Esophagus (tissue), 2 donors: Measurements from ENCODE around the gene KIF1A. TPM values are rescaled to one million over a fixed set of nuclear protein-coding genes. Genes with fewer than 3 reads are reported as not detected.
"Not testable (repeated sequence)": the region's sequence is repeated elsewhere in the genome, so short reads cannot be mapped to it uniquely, and the experiment has no call there.

Source experiments
- H3K27ac ChIP-seq, 2 donors: one replicate each; pipeline ENCODE4 v1.5.1; 2013; ENCODE audit warnings: low read depth in 2 of 2, mild to moderate bottlenecking in 2 of 2, inconsistent platforms in 1 of 2, low read length in 1 of 2, moderate library complexity in 1 of 2
- H3K27me3 ChIP-seq, 2 donors: one replicate each; pipeline ENCODE4 v1.6.1; 2013; ENCODE audit warnings: low read length in 2 of 2, control low read depth in 1 of 2, mild to moderate bottlenecking in 1 of 2; ENCODE audit not compliant: insufficient read depth in 2 of 2, control insufficient read depth in 1 of 2
- H3K36me3 ChIP-seq, 2 donors: one replicate each; pipeline ENCODE4 v1.6.1; 2013; ENCODE audit warnings: low read length in 1 of 2; ENCODE audit not compliant: control insufficient read depth in 2 of 2, insufficient read depth in 2 of 2
- H3K4me1 ChIP-seq, 2 donors: one replicate each; pipeline ENCODE4 v1.6.1; 2013; ENCODE audit warnings: low read length in 1 of 2; ENCODE audit not compliant: control insufficient read depth in 2 of 2, insufficient read depth in 2 of 2
- H3K4me3 ChIP-seq, 2 donors: one replicate each; pipeline ENCODE4 v1.5.1; 2013; ENCODE audit warnings: low read length in 2 of 2, mild to moderate bottlenecking in 2 of 2, low read depth in 1 of 2, moderate library complexity in 1 of 2
- H3K9me3 ChIP-seq, 2 donors: one replicate each; pipeline ENCODE4 v1.6.1; 2013; ENCODE audit warnings: mild to moderate bottlenecking in 2 of 2, low read depth in 1 of 2, low read length in 1 of 2, moderate library complexity in 1 of 2; ENCODE audit not compliant: control insufficient read depth in 2 of 2, insufficient read depth in 1 of 2
- WGBS, 2 donors: extraction: QIAGEN DNeasy Blood & Tissue Kit; methylation state at CpG; one replicate each; pipeline ENCODE4 v1.1.7; 2013; 5-methylcytosine and 5-hydroxymethylcytosine counted together
- polyA plus RNA-seq, 2 donors: library from polyadenylated mRNA; stranded (reverse); fragments of 200-250 nt; gene quantifications; one replicate each; pipeline ENCODE4 v1.2.3, GENCODE V29; 2013
- donor health status: healthy with polysubstance abuse.
- donor health status: Bipolar disorder and iron deficiency.

Gene KIF1A
- polyA plus RNA-seq, 2 donors: 0.04 to 0.06 TPM

DNA sequence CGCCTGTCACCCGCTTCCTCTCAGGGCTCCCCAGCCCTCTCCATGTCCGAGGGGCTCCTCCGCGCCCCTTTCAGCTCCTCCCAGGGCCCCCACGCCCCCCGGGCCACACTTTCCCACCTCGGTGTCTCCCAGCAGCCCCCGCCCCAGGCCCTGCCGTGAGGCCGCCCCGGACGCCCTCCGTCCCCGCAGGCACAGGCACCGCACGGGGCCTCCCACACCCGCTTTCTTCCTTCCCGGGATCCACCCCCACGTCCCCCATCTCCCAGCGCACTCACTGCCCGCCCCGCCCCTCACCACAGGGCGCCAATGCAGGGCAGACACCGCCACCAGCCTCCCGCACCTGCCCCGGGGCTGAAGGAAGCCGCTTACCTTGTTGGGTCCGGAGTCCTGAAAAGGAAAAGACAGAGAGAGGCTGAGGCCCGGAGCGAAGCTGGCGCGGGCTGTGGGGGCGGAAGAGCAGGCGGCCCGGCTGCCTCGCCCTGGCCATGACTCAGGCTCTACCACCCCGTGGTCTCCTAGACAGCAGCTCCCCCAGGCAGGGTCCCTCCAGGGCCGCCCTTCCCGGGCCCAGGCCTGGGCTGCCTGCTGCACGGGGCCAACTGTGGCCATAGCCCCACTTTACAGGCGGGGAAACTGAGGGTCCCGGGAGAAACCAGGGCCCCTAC, 37.7 kb downstream of the KIF1A start:
- peaks cover 0 to 3% of the 10 kb centered on the region in 2 donors for H3K4me1 ChIP-seq
- H3K36me3 ChIP-seq: no peaks in the 10 kb centered on the region
- H3K27ac ChIP-seq: no peak overlapping the region
- no peak overlapping the region for H3K4me3 ChIP-seq
- peaks cover 0 to 2% of the 10 kb centered on the region in 2 donors for H3K9me3 ChIP-seq
- WGBS, 2 donors: 88 to 90% methylated on average over 43 of the region's 43 CpGs
- no peaks in the 10 kb centered on the region for H3K27me3 ChIP-seq

DNA sequence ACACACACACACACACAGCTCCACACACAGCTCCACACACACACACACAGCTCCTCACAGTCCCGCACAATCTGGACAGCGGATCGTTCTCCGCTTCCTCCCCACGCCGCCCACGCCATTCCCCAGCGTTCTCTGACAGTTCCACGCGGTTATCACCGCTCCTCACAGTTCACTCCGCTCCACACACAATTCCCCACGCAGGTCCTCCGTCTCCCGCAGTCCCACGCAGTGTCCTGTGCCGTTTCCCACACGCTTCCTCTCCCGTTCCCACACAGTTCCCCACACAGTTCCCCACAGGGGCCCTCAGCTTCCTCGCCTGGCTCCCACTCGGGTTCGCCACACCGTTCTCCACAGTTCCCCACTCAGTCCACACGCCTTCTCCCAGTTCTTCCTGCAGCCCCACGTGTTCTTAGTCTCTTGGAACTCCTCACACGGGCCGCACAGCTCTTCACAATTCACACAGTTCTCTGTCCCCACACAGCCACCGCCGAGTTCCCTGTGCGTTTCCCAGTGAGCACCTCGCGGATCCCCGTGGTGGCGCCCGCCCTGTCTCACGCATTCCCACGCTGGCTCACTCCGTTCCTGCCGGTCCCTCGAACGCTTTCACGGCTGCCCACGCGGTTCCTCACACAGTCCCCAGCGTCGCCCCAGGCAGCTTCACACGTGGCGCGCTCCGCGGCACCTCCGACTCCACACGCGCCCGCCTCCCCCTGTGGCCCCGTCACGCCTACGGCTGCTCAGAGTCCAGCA, 38.4 kb downstream of the KIF1A start:
- Histone ChIP-seq H3K36me3 (no peaks in the 10 kb centered on the region), H3K4me3 (no peak overlapping the region), H3K27me3 (no peaks in the 10 kb centered on the region), H3K27ac (no peak overlapping the region), H3K4me1 (peaks cover 0 to 3% of the 10 kb centered on the region in 2 donors), H3K9me3 (peaks cover 0 to 2% of the 10 kb centered on the region in 2 donors)
- WGBS, 2 donors: 87 to 89% methylated on average over 58 of the region's 58 CpGs

DNA sequence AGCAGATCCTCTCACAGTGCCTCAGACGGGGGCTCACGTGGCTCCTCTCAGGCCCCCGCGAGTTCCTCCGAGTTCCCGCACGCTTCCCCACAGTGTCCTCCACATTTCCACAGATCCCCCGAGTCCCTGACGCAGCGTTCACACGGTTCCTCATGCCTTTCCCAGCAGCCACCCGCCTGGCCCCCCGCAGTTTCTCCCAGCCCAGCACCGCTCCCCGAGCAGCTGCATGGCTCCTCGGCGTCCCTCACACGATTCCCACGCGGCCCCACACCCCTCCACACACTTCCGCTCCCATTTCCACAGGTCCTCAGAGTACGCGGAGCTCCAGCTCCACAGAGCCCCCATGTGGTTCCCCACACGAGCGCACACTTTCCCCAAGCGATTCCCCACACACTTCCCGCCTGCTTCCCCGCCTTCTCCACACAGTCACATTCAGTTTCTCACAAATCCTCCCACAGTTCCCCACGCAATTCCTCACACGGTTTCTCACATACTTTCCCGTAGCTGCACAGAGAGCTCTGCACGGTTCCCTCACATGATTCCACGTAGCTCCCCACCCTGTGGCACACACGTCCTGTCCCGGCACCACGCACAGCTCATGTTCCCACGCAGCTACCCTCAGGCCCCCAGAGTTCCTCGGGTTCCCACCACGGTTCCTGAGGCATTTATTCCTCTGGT, 39.9 kb downstream of the KIF1A start:
- Histone ChIP-seq H3K4me3 (no peak overlapping the region), H3K27me3 (no peaks in the 10 kb centered on the region), H3K36me3 (no peaks in the 10 kb centered on the region), H3K27ac (no peak overlapping the region), H3K9me3 (peaks cover 0 to 2% of the 10 kb centered on the region in 2 donors), H3K4me1 (peaks cover 0 to 3% of the 10 kb centered on the region in 2 donors)
- 70 to 72% methylated on average over 39 of the region's 39 CpGs for WGBS, 2 donors

DNA sequence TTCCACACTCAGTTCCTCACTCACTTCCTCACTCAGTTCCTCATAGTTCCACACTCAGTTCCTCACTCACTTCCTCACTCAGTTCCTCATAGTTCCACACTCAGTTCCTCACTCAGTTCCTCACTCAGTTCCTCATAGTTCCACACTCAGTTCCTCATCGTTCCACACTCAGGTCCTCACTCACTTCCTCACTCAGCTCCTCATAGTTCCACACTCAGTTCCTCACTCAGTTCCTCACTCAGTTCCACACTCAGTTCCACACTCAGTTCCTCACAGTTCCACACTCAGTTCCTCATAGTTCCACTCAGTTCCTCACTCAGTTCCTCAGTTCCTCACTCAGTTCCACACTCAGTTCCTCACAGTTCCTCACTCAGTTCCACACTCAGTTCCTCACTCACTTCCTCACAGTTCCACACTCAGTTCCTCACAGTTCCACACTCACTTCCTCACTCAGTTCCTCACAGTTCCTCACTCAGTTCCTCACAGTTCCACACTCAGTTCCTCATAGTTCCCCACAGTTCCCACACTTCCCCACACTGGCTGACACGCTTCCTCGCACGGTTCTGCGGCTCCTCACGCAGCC, 40.7 kb downstream of the KIF1A start:
- not testable (repeated sequence) for H3K27ac ChIP-seq, H3K27me3 ChIP-seq, H3K4me3 ChIP-seq, H3K9me3 ChIP-seq, H3K36me3 ChIP-seq, H3K4me1 ChIP-seq
- WGBS, 2 donors: 81 to 84% methylated on average over 6 of the region's 6 CpGs

DNA sequence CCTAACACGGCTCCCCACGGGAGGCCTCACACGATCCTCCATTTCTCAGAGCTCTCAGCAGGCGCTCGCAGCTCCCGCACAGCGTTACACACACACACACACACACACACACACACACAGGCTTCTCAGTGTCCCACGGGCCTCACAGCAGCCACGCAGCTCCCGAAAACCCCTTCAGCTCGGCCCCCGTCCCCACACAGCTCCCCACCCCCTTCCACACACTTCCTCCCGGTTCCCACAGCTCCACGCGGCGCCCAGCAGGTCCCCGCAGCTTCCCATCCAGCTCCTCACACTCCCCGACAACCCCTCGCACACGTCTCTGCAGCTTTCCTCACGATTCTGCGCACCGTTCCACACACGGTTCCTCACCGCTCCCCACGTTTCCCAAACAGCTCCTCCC, 41.6 kb downstream of the KIF1A start:
- Histone ChIP-seq H3K27ac (no peak overlapping the region), H3K4me3 (no peak overlapping the region), H3K36me3 (no peaks in the 10 kb centered on the region), H3K4me1 (peaks cover 0 to 3% of the 10 kb centered on the region in 2 donors), H3K27me3 (no peaks in the 10 kb centered on the region), H3K9me3 (peaks cover 0 to 2% of the 10 kb centered on the region in 2 donors)
- WGBS, 2 donors: 82 to 83% methylated on average over 26 of the region's 26 CpGs

DNA sequence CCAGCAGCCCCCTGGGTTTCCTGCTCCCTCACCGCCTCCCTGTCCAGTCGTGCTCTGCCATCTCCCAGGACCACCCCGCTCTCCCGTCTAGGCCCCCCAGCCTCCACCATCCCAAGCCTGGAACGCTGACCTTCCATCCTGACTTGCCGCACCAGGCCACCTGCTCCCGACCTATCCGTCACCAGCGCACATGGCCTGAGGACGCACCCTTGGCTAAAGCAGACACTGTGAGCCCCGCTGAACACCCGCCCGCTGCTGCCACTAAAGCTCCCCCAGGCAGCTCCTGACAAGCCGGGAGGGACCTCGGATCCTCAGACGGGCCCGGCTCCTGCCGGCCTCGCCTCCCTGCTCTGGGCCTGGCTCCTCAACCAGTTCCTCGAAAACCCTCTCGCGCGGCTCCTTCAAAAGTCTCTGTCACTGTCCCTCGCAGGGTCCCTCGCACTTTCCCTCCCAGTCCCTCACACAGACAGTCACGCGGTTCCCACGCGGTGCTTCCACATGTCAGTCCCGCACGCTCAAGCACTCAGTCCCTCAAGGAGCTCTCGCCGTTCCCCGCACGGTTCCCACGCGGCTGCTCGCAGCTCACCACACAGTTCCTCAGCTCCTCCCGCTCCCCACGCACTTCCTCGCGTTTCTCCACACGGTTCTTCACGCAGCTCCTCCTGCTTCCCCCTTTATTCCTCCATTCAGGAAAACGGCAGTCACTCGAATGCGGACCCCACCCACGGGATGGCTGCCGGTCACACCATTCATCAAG, 42.4 kb downstream of the KIF1A start:
- 84 to 88% methylated on average over 49 of the region's 49 CpGs for WGBS, 2 donors
- no peak overlapping the region for H3K4me3 ChIP-seq
- H3K27ac ChIP-seq: no peak overlapping the region
- H3K4me1 ChIP-seq: peaks cover 0 to 3% of the 10 kb centered on the region in 2 donors
- peaks cover 0 to 2% of the 10 kb centered on the region in 2 donors for H3K9me3 ChIP-seq
- H3K27me3 ChIP-seq: no peaks in the 10 kb centered on the region
- no peaks in the 10 kb centered on the region for H3K36me3 ChIP-seq

DNA sequence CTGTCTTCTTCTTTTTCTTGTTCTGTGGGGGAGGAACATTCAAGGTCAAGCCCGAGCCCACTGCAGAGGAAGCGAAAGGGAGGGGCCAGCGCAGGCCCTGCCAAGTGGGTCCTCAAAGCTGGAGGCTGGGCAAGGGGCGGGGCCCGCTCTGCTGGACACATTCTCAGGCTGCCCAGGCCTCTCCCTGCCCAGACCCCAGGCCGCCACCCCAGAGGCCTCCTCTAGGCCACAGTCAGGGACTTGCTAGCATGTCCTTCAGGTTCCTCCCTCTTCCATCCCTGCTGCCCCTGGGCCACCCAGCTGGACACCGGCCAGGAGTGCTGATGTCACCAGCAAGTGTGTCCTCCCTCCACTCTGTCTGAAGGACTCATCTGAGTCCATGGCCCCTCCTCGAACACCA, 44.1 kb downstream of the KIF1A start:
- 68 to 74% methylated on average over 6 to 8 of the region's 8 CpGs for WGBS, 2 donors
- no peaks in the 10 kb centered on the region for H3K27me3 ChIP-seq
- H3K27ac ChIP-seq: no peak overlapping the region
- H3K9me3 ChIP-seq: peaks cover 0 to 2% of the 10 kb centered on the region in 2 donors
- H3K36me3 ChIP-seq: no peaks in the 10 kb centered on the region
- peaks cover 0 to 3% of the 10 kb centered on the region in 2 donors for H3K4me1 ChIP-seq
- H3K4me3 ChIP-seq: no peak overlapping the region

DNA sequence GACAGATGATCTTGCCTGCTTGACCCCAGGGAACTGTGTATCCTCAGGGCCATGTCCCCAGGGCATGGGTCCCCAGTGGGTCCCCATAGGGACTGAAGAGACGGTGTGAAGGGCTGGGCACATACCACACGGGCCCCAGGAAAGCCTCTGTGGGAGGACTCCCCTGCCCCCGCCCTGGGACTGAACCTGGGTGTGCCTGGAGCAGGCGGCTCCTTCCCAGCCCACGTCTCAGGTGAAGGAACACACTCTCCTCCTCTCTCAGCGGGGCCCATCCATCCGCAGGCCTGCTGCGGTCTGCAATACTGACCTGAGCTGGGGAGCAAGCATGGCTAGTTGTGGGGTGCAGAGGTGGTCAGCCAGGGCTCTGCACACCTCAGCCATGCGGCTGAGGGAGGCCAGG, 45.2 kb downstream of the KIF1A start:
- Histone ChIP-seq H3K36me3 (no peaks in the 10 kb centered on the region), H3K9me3 (peaks cover 0 to 2% of the 10 kb centered on the region in 2 donors), H3K4me3 (no peak overlapping the region), H3K27ac (no peak overlapping the region), H3K27me3 (no peaks in the 10 kb centered on the region), H3K4me1 (no peaks in the 10 kb centered on the region)
- WGBS, 2 donors: 74 to 79% methylated on average over 9 of the region's 9 CpGs

DNA sequence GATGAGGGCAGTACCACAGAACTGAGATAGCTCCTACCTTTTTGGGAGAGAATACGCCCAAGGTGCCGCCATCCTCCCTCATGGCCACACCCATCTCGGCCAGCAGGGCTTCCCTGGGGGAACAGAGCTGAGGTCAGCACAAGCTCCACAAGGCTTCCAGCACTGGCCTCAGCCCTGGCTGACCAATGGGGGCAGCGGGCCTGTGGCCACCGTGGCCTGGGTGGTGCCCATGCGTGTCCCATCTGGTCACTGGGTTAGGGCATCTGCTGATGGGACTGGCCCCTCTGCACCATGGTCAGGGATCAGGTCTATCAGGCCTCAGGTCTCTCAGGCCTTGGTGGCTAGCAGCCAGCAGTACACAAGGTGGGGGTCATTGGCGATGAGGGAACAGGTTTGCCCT, 50.9 kb downstream of the KIF1A start:
- 85 to 94% methylated on average over 7 of the region's 7 CpGs for WGBS, 2 donors
- Histone ChIP-seq H3K27ac (no peak overlapping the region), H3K36me3 (no peaks in the 10 kb centered on the region), H3K9me3 (no peaks in the 10 kb centered on the region), H3K27me3 (no peaks in the 10 kb centered on the region), H3K4me1 (no peaks in the 10 kb centered on the region), H3K4me3 (no peak overlapping the region)
